NCI-H2227 treated with DMSO at 0.1 percent for 48 hours (cell line): Measurements from ENCODE around the gene MORN2.
A peak's percentile ranks its signal among the peaks of the same experiment; 100 is the strongest.
"Not testable (repeated sequence)": the region's sequence is repeated elsewhere in the genome, so short reads cannot be mapped to it uniquely, and the experiment has no call there.

ENCODE experiments used
- DNase-seq: peaks from one replicate; lab custom pipeline; 2025; lab: John Stamatoyannopoulos, UW

MORN2 gene

GRCh38 chr2:38875576-38876367 is at the start of gene MORN2, which contains the start of gene DHX57:
Gene MORN2, plus strand, starts transcription at chr2:38875976.
Gene DHX57, minus strand, starts transcription at chr2:38875934. Its CDS starts 7,529 bp downstream, at chr2:38868405.
- peak; percentile 85 for DNase-seq

GRCh38 chr2:38827539-38828145 is 48.1 kb upstream of the MORN2 start:
- not testable (repeated sequence) for DNase-seq

- no peak for DNase-seq
Measured at GRCh38 chr2:38828460-38828859, 47.3 kb upstream of the MORN2 start.

GRCh38 chr2:38829971-38830370 is 45.8 kb upstream of the MORN2 start:
- DNase-seq, result no peak

GRCh38 chr2:38830526-38831159 is 45.1 kb upstream of the MORN2 start:
- DNase-seq, result no peak

GRCh38 chr2:38835015-38835601 is 40.7 kb upstream of the MORN2 start:
- no peak for DNase-seq

GRCh38 chr2:38835990-38836389 is 39.8 kb upstream of the MORN2 start:
- DNase-seq, result no peak

GRCh38 chr2:38836791-38837190 is 39.0 kb upstream of the MORN2 start:
- DNase-seq, result no peak

- no peak for DNase-seq
Measured at GRCh38 chr2:38850045-38850444, 25.7 kb upstream of the MORN2 start.

GRCh38 chr2:38856165-38856564 is 19.6 kb upstream of the MORN2 start:
- no peak for DNase-seq

GRCh38 chr2:38862476-38862875 is 13.3 kb upstream of the MORN2 start:
- DNase-seq, result no peak

- DNase-seq, result no peak
Measured at GRCh38 chr2:38863061-38863695, 12.6 kb upstream of the MORN2 start.

GRCh38 chr2:38866773-38867443 is 8.9 kb upstream of the MORN2 start:
- no peak for DNase-seq

- DNase-seq, result no peak
Measured at GRCh38 chr2:38871432-38871831, 4.3 kb upstream of the MORN2 start.

GRCh38 chr2:38873763-38874162 is 2.0 kb upstream of the MORN2 start:
- no peak for DNase-seq

GRCh38 chr2:38875227-38875575 is 575 bp upstream of the MORN2 start:
- DNase-seq, result no peak

- no peak for DNase-seq
Measured at GRCh38 chr2:38876407-38876806, 631 bp downstream of the MORN2 start.

GRCh38 chr2:38886063-38886462 is 10.3 kb downstream of the MORN2 start:
- no peak for DNase-seq

- no peak for DNase-seq
Measured at GRCh38 chr2:38887347-38887746, 11.6 kb downstream of the MORN2 start.

- DNase-seq, result no peak
Measured at GRCh38 chr2:38887902-38888554, 12.3 kb downstream of the MORN2 start.

- DNase-seq, result no peak
Measured at GRCh38 chr2:38889045-38889444, 13.3 kb downstream of the MORN2 start.
